Aorta (tissue), 5 donors: Measurements from ENCODE around the gene PAK6. TPM values are rescaled to one million over a fixed set of nuclear protein-coding genes. Genes with fewer than 3 reads are reported as not detected.

ENCODE experiments used
- ATAC-seq: fragments of 200-7000 bp; cut with Tn5 transposase; one replicate; pipeline ENCODE4 v1.9.1; 2022; ENCODE audit warnings: moderate library complexity; ENCODE audit not compliant: low FRiP score
- DNase-seq, 2 donors: peaks; one replicate each; pipeline ENCODE4 v3.0.0-alpha.2; 2020
- H3K27ac ChIP-seq, 2 donors: one replicate each; pipeline ENCODE4 v1.5.1; 2013; ENCODE audit warnings: low read length in 2 of 2, mild to moderate bottlenecking in 2 of 2, moderate library complexity in 2 of 2, control low read depth in 1 of 2, inconsistent platforms in 1 of 2, low read depth in 1 of 2
- H3K27me3 ChIP-seq, 2 donors: one replicate each; pipeline ENCODE4 v1.6.1; 2013; ENCODE audit warnings: control low read depth in 1 of 2, low read length in 1 of 2, mild to moderate bottlenecking in 1 of 2, moderate library complexity in 1 of 2; ENCODE audit not compliant: insufficient read depth in 2 of 2, control insufficient read depth in 1 of 2
- H3K36me3 ChIP-seq, 2 donors: one replicate each; pipeline ENCODE4 v1.6.1; 2013; ENCODE audit warnings: control low read depth in 1 of 2, low read length in 1 of 2, mild to moderate bottlenecking in 1 of 2; ENCODE audit not compliant: insufficient read depth in 2 of 2, control insufficient read depth in 1 of 2
- H3K4me1 ChIP-seq, 2 donors: one replicate each; pipeline ENCODE4 v1.6.1; 2013; ENCODE audit warnings: low read length in 2 of 2, control low read depth in 1 of 2, mild to moderate bottlenecking in 1 of 2, moderate library complexity in 1 of 2; ENCODE audit not compliant: insufficient read depth in 2 of 2, control insufficient read depth in 1 of 2
- H3K4me3 ChIP-seq, 2 donors: one replicate each; pipeline ENCODE4 v1.5.1; 2013; ENCODE audit warnings: low read length in 2 of 2, control low read depth in 1 of 2, mild to moderate bottlenecking in 1 of 2
- H3K9me3 ChIP-seq: one replicate; pipeline ENCODE4 v1.6.1; 2013; ENCODE audit warnings: mild to moderate bottlenecking, low read length; ENCODE audit not compliant: control insufficient read depth
- WGBS, 2 donors: extraction: QIAGEN DNeasy Blood & Tissue Kit; methylation state at CpG; one replicate each; pipeline ENCODE4 v1.1.7; 2013; 5-methylcytosine and 5-hydroxymethylcytosine counted together
- intact Hi-C, 2 donors: fragments of 100-400 bp; cut with DNase I; formaldehyde crosslinking; loops; one replicate each; pipeline versions ENCODE4 v1.14.2 to v1.15.0; 2022
- polyA plus RNA-seq, 2 donors: library from polyadenylated mRNA; stranded (reverse); fragments of 200-250 nt; gene quantifications; one replicate each; pipeline ENCODE4 v1.2.3, GENCODE V29; 2013
- total RNA-seq, 2 donors: library from RNA; stranded (reverse); fragmentation: NEBNext Ultra II Directional; extraction: Animal tissue kit (Norgen Biotek cat#: 25700); gene quantifications; one replicate each; pipeline ENCODE4 v1.2.1, GENCODE V29; 2021
- donor health status: healthy with polysubstance abuse.
- donor health status: Bipolar disorder and iron deficiency.
- donor health status: DM: no; HTN: no; CAD: no.
- donor health status: DM: no; HTN: no; CAD: no.
- donor health status: DM: yes; HTN: yes; CAD: no.

The PAK6 gene
- total and polyA plus RNA-seq, 4 donors: 0.81 to 0.91 TPM; not detected in 2

DNA sequence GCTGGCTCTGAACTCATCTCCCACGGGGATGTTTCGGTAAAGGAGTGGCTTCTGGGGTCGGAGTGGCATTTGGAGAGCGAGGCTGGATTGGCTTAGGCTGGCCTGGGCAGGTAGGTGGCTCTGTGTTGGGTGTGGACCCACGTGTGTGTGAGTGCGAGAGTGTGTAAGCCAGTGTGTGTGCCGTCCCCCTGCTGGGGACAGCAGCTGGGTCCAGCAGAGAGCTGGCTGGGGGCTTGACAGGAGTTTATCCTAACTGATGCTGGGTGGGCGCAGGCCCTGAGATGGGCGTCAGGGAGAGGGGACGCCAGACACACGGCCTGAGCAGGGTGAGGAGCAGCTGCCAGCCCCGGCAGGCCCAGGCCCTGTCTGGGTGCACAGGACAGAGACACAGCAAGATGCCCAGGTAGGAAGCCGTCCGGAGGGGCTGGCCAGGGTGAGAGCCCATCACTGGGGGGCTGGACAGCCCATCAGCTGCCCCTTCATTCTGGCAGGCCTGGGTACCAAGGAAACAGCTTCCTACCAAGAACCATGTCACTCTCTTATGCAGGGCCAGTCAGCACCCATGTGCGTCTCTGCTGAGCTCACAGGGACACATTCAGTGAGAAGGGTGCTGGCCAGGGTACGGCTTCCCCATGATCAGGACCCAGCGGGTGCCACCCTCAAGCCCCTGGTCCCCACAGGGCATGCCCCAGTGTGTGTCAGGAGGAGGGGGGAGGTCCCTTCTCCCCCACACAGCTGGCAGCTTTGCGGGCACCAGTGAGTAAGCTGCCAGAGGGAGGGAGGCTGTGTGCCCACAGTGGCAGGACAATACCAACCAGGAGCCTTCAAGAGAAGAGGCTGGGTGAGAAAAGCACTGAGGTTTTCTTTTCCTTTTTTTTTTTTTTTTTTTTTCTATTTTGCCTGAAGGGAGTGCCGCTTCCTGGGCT lies 1.1 kb downstream of the PAK6 start:
- no peak for DNase-seq

DNA sequence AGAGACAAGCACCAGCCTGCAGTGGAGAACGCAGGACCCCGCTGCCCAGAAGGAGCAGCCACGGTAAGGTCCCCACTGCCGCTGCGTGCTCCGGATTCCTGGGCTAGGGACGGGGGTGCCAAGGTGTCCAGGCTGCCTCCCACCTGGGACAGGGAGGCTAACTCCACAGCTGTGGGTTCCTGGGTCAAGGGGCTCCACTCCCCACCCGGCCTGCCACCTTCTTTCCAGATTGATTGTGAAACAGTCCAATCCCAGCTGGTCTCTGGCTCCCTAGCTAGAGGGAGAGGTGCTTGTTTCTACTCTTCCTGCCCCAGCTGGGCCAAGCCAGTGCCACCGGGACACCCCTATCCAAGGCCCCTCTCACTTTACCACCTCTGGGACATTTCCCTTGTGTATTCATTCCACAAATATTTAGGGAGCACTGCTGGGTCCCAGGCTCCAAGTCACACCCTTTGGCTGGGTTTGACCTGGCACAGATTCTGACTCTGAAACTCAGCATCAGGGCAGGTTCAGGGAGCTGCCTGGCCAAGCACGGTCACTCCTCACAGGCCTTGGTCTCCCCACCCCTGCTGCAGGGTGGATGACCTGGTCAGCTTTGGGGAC lies 1.9 kb downstream of the PAK6 start:
- ATAC-seq: no peak
- Histone ChIP-seq H3K4me3 (no peak overlapping the region), H3K27me3 (no peaks in the 10 kb centered on the region), H3K36me3 (no peaks in the 10 kb centered on the region), H3K9me3 (no peaks in the 10 kb centered on the region), H3K27ac (no peak overlapping the region), H3K4me1 (no peaks in the 10 kb centered on the region)
- no peak for DNase-seq
- WGBS, 2 donors: 77 to 86% methylated on average over 10 of the region's 10 CpGs
- intact Hi-C loops: no loop called here

More for the DNA sequence above, 1.1 kb downstream of the PAK6 start:
- WGBS, 2 donors: 76 to 82% methylated on average over 19 of the region's 19 CpGs
- ATAC-seq: peak; percentile 37
- Histone ChIP-seq H3K4me3 (no peak overlapping the region), H3K36me3 (no peaks in the 10 kb centered on the region), H3K27me3 (no peaks in the 10 kb centered on the region), H3K9me3 (no peaks in the 10 kb centered on the region), H3K27ac (no peak overlapping the region), H3K4me1 (no peaks in the 10 kb centered on the region)
- intact Hi-C loops: loop anchor here in 1 of 2 donors (1.0 kb wide), 1 partner anchor 34 kb away; no protein-coding TSS in a partner anchor

DNA sequence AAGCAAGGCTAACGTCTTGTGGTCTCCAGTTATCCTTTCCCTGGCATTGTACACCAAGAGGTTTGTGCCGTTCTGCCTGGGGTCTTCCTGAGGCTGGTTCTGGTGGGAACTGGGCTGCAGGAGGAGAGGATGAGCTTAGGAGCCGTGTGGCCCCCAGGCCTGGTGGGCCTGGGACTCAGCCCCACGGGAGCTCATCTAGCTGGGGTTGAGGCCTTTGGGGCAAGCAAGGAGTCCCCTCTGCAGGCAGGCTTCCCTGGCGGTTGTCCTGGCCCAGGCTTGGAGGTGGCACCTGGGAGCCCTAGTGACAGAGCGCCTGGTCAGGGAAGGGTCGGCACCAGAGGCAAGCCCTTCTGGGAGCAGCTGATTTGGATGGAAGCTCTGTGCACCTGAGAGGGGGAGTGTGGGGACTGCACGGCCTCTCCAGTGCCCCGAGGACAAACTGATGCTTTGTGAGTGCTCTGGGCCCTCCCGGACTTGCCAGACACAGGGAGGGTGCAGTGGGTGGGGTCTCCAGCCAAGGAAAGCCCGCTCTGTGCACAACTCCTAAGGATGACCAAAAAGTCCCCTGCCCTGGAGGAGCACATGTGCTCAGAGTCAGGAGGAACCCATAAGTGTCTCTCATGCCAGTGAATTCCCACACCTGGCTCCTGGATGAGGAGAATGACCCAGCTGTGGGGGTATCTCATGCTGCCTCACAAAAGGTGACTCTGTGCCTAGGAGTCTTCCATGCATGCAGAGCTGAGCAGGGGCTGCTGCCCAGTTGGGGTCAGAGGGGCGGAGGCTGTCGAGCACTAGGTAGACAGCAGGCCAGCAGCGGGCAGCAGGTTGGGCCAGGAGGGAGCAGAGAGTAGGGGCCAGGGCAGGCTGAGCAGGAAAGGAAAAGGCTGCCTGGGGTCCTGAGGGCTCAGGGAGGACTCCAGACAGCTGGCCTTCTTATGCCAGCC lies 2.7 kb downstream of the PAK6 start:
- no peaks in the 10 kb centered on the region for H3K27me3 ChIP-seq
- H3K27ac ChIP-seq: no peak overlapping the region
- no peaks in the 10 kb centered on the region for H3K9me3 ChIP-seq
- no peak overlapping the region for H3K4me3 ChIP-seq
- H3K36me3 ChIP-seq: no peaks in the 10 kb centered on the region
- 91 to 92% methylated on average over 14 of the region's 14 CpGs for WGBS, 2 donors
- DNase-seq (peak in 1 of 2 donors; percentile 55), ATAC-seq (no peak)
- intact Hi-C loops: no loop called here
- H3K4me1 ChIP-seq: no peaks in the 10 kb centered on the region

DNA sequence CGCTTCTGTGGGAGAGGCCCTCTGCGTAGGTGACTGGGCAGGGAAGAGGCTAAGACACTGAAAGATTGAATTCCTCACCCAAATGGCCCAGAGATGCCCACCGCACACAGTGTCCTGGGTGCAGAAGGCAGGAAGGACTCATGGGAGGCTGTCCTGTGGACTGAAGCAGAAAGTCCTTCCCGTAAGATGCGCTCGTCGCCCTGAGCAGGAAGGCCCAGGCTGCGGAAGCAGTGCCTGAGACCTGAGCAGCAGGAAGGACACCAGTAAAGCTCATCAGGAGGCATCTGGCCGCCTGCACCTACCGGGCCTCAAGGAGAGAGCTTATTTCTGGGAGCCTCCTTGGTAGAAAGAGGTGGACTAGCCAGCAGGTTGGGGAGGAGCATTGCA lies 3.3 kb downstream of the PAK6 start:
- WGBS, 2 donors: 96 to 98% methylated on average over 10 of the region's 10 CpGs
- intact Hi-C loops: no loop called here
- Histone ChIP-seq H3K4me3 (no peak overlapping the region), H3K9me3 (no peaks in the 10 kb centered on the region), H3K27me3 (no peaks in the 10 kb centered on the region), H3K4me1 (no peaks in the 10 kb centered on the region), H3K27ac (no peak overlapping the region), H3K36me3 (no peaks in the 10 kb centered on the region)
- peak in 1 of 2 donors; percentile 43 for DNase-seq
- no peak for ATAC-seq

DNA sequence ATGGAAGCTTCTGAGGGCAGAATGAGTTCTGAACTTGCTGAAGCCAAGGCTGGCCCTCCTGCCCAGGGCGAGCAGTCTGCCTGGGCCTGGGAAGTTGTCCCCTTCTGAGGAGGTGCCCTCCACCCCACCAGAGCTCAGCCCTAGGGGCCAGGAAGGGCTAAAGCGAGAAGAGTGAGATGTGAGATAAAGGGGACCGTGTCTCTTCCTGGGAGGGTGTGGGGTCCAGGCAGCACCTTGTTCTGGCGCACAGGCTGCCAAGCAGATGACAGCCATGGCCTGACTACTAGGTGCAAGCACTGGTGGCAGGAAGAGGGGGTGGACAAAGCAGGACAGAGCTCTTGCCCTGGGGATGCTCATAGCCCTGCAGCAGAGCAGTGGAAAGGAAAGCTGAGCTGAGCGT lies 3.7 kb downstream of the PAK6 start:
- intact Hi-C loops: no loop called here
- no peak for ATAC-seq
- no peak for DNase-seq

DNA sequence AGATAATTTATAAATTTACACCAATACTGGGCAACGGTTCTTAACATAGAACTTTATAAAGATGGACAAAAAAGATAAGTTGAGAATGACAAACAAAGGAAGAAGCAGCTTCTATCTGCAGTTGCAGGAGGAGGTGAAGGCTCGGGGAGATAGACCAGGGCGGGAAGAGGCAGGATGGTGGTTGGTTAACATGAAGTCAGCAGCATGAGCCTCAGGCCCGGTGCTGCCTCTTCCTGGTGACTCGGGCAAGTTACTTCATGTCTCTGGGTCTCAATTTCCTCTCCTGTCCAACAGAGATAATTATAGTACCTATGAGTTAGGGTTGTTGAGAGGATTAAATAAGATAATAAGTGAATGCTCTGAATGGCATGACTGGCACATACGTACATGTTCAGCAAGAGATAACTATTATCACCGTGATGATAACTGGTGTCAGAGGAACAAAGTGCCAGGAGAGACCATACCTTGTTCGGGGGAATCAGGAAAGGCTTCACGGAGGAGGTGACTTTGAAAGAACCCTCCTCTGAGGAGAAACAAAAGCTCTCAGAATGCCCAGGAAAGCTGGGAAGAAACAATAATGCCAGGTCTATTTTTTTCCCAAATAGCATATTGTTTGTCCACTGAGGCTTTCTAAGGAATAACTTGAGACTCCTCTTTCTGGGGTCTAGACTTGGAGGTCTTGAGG lies 4.4 kb downstream of the PAK6 start:
- no peaks in the 10 kb centered on the region for H3K36me3 ChIP-seq

More for the DNA sequence above, 3.7 kb downstream of the PAK6 start:
- 96 to 100% methylated on average over 5 of the region's 5 CpGs for WGBS, 2 donors
- H3K36me3 ChIP-seq: no peaks in the 10 kb centered on the region
- H3K4me3 ChIP-seq: no peak overlapping the region
- no peak overlapping the region for H3K27ac ChIP-seq
- H3K4me1 ChIP-seq: no peaks in the 10 kb centered on the region
- no peaks in the 10 kb centered on the region for H3K27me3 ChIP-seq
- H3K9me3 ChIP-seq: no peaks in the 10 kb centered on the region

DNA sequence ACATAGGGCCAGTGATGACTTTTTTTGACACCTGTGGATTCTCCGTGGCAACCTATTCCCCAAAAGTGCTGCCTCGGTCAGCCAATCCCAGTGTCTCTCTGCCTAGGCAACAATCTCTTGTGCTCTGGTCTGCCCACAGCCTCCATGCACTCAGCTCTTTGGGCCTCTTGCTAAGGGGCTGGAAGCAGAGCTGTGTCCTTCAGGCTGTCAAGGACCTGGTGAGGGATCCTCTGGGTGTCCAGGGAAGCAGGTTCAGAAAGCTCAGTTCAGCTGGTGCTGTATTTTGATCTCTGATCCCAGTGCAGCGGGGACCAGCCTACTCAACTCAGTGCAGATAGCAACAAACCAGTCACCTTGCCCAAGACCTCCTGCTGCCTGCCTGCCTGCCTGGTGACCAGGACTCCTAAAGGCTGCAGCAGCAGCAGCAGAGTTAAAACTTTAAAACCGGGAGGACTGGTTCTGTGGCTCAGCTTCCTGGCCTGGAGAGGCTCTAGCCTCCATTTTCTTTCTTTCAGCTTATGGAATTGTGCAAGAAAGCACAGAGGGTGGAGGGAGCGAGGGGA lies 6.2 kb downstream of the PAK6 start:
- H3K4me1 ChIP-seq: no peaks in the 10 kb centered on the region
- DNase-seq (peak; percentile 3 to 57), ATAC-seq (no peak)
- intact Hi-C loops: no loop called here
- no peak overlapping the region for H3K27ac ChIP-seq
- H3K36me3 ChIP-seq: no peaks in the 10 kb centered on the region
- no peaks in the 10 kb centered on the region for H3K27me3 ChIP-seq
- no peaks in the 10 kb centered on the region for H3K9me3 ChIP-seq
- 80 to 81% methylated on average over 5 of the region's 5 CpGs for WGBS, 2 donors
- H3K4me3 ChIP-seq: no peak overlapping the region

More for the DNA sequence above, 4.4 kb downstream of the PAK6 start:
- DNase-seq (no peak), ATAC-seq (no peak)
- Histone ChIP-seq H3K27ac (no peak overlapping the region), H3K9me3 (no peaks in the 10 kb centered on the region), H3K4me1 (no peaks in the 10 kb centered on the region), H3K27me3 (no peaks in the 10 kb centered on the region), H3K4me3 (no peak overlapping the region)
- intact Hi-C loops: no loop called here
- WGBS, 2 donors: 91 to 93% methylated on average over 9 of the region's 9 CpGs
